AG09309 (cell line): Measurements from ENCODE around the gene EHMT1.

Source experiments
- DNase-seq: peaks from one replicate; pipeline ENCODE4 v3.0.0-alpha.2; 2010; ENCODE audit warnings: low read depth
- H3K4me3 ChIP-seq: 2 replicates; pipeline ENCODE4 v1.5.1; 2011; ENCODE audit warnings: mild to moderate bottlenecking, low read depth, low read length, moderate library complexity; ENCODE audit not compliant: control insufficient read depth
- CTCF ChIP-seq: IDR thresholded peaks from 2 replicates; pipeline ENCODE4 v1.5.1; 2011; ENCODE audit warnings: mild to moderate bottlenecking, low read depth, low read length, inconsistent platforms; ENCODE audit not compliant: insufficient read depth, control insufficient read depth; ENCODE audit errors: missing control alignments

Gene EHMT1

GRCh38 chr9:137762414-137763061 is 143.7 kb downstream of the EHMT1 start:
- no peak for DNase-seq
- no peak overlapping the region for H3K4me3 ChIP-seq
- TF ChIP-seq CTCF: no peak

GRCh38 chr9:137763271-137763955 is 144.6 kb downstream of the EHMT1 start:
- TF ChIP-seq CTCF: no peak
- no peak overlapping the region for H3K4me3 ChIP-seq
- DNase-seq: no peak

GRCh38 chr9:137764171-137764671 is 145.4 kb downstream of the EHMT1 start:
- no peak for TF ChIP-seq CTCF
- H3K4me3 ChIP-seq: no peak overlapping the region
- no peak for DNase-seq

- no peak for DNase-seq
- no peak overlapping the region for H3K4me3 ChIP-seq
- TF ChIP-seq CTCF: no peak
Measured at GRCh38 chr9:137764981-137765380, 146.2 kb downstream of the EHMT1 start.

GRCh38 chr9:137765536-137765935 is 146.7 kb downstream of the EHMT1 start:
- DNase-seq: no peak
- H3K4me3 ChIP-seq: no peak overlapping the region
- TF ChIP-seq CTCF: no peak

- TF ChIP-seq CTCF: no peak
- no peak overlapping the region for H3K4me3 ChIP-seq
- no peak for DNase-seq
Measured at GRCh38 chr9:137771580-137771979, 152.8 kb downstream of the EHMT1 start.
